TTC549 (cell line): ENCODE measurements around the gene SPEN.
"Not testable (repeated sequence)": the region's sequence is repeated elsewhere in the genome, so short reads cannot be mapped to it uniquely, and the experiment has no call there.

Experiments
- FAIRE-seq: peaks from 2 replicates; lab custom pipeline; 2012; peaks lifted over from hg19 to GRCh38; lab: Jason Lieb, UNC

SPEN gene

GRCh38 chr1:15847100-15847892 lies at the start of gene SPEN:
TSS of gene SPEN (plus strand) at chr1:15847707. CDS start at chr1:15848068, 361 bp downstream.
- no peak for FAIRE-seq

- FAIRE-seq = no peak
These were observed 48.3 kb upstream of the SPEN start for GRCh38 chr1:15799004-15799867.

GRCh38 chr1:15799928-15800835 lies 47.3 kb upstream of the SPEN start:
- no peak for FAIRE-seq

- no peak for FAIRE-seq
These were observed 45.1 kb upstream of the SPEN start for GRCh38 chr1:15802234-15802965.

- FAIRE-seq = no peak
These were observed 44.1 kb upstream of the SPEN start for GRCh38 chr1:15803380-15803779.

GRCh38 chr1:15804060-15804459 lies 43.4 kb upstream of the SPEN start:
- FAIRE-seq = no peak

- no peak for FAIRE-seq
These were observed 40.4 kb upstream of the SPEN start for GRCh38 chr1:15807121-15807520.

- FAIRE-seq = not testable (repeated sequence)
These were observed 40.0 kb upstream of the SPEN start, which contains the start of gene UQCRHL for GRCh38 chr1:15807549-15807948. TSS of gene UQCRHL (minus strand) at chr1:15807649. CDS start at chr1:15807649, 0 bp downstream.

GRCh38 chr1:15808955-15809354 lies 38.6 kb upstream of the SPEN start:
- FAIRE-seq = no peak

GRCh38 chr1:15810073-15810472 lies 37.4 kb upstream of the SPEN start:
- FAIRE-seq = no peak

GRCh38 chr1:15816674-15817073 lies 30.8 kb upstream of the SPEN start:
- no peak for FAIRE-seq

GRCh38 chr1:15820478-15820877 lies 27.0 kb upstream of the SPEN start:
- no peak for FAIRE-seq

GRCh38 chr1:15825800-15826199 lies 21.7 kb upstream of the SPEN start:
- FAIRE-seq = no peak

- no peak for FAIRE-seq
These were observed 20.5 kb upstream of the SPEN start for GRCh38 chr1:15826810-15827507.

- FAIRE-seq = not testable (repeated sequence)
These were observed 19.9 kb upstream of the SPEN start for GRCh38 chr1:15827567-15827966.

- not testable (repeated sequence) for FAIRE-seq
These were observed 18.6 kb upstream of the SPEN start for GRCh38 chr1:15828931-15829330.

- FAIRE-seq = no peak
These were observed 17.2 kb upstream of the SPEN start for GRCh38 chr1:15830258-15830657.

- FAIRE-seq = no peak
These were observed 14.3 kb upstream of the SPEN start for GRCh38 chr1:15833069-15833679.

GRCh38 chr1:15833842-15834405 lies 13.6 kb upstream of the SPEN start:
- peak; percentile 62 for FAIRE-seq
